GM12801 (cell line): ENCODE measurements around the gene CWC27.

Source experiments
- TF ChIP-seq, protein P1 (sequence below): IDR thresholded peaks from one replicate; pipeline ENCODE4 v1.5.1; 2011; ENCODE audit warnings: control low read depth; ENCODE audit not compliant: insufficient read length; ENCODE audit errors: extremely low read depth

The CWC27 gene

DNA sequence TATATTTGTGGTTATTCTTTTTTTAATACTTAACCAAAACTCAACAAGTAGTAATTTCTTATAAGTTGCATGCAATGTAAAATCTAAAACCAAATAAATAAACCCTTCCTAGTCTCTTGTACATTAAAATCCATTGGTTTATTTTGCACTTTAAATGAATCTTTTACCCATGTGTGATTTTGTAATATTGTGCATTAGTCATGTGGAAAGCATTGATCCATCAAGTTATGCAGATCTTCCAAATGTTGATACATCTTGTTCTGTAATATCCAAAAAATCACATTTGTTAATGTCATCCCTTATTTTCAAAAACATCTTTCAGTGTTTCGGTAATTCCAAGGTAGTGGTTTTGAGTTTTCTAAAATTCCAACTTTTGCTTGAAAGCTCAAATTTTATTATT, 63.3 kb downstream of the CWC27 start:
- TF ChIP-seq, protein P1, sequence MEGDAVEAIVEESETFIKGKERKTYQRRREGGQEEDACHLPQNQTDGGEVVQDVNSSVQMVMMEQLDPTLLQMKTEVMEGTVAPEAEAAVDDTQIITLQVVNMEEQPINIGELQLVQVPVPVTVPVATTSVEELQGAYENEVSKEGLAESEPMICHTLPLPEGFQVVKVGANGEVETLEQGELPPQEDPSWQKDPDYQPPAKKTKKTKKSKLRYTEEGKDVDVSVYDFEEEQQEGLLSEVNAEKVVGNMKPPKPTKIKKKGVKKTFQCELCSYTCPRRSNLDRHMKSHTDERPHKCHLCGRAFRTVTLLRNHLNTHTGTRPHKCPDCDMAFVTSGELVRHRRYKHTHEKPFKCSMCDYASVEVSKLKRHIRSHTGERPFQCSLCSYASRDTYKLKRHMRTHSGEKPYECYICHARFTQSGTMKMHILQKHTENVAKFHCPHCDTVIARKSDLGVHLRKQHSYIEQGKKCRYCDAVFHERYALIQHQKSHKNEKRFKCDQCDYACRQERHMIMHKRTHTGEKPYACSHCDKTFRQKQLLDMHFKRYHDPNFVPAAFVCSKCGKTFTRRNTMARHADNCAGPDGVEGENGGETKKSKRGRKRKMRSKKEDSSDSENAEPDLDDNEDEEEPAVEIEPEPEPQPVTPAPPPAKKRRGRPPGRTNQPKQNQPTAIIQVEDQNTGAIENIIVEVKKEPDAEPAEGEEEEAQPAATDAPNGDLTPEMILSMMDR = no peak

DNA sequence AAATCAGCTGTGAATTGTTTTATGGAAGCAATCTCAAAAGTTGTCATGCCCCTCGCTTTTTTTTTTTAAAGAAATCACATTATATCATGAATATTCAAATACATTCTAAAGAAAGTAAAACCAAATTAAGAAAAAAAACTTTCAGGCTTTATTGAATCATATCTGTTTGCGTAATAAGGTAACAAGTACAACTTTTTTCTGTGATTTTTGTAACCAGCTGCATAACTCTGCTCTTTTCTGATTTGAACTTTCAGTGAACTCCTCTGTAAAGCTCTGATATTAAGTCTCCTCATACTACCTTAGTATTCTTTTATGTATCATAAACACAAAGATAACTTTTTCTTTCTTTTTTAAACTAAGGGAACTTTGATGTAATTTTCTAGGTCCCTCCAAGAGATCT, 65.3 kb downstream of the CWC27 start:
- TF ChIP-seq, protein P1 = no peak

DNA sequence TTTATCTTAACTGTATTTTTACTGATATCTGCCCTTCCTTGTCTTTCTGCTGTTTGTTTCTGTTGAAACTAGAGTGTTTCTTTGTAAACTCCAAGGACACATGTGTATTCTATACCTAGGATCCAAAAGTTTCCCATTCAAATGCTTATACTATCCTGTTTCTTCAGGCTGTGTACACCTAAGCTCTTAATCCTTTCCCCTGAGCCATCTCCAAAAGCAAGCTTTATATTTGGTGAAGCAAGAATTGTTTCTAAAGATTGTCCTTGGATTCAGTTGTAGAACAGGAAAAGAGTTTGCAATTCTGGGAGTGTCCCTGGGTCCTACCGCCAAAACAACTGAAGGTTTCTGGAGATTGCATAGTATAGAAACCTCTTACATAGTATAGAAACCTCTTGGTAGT, 65.9 kb downstream of the CWC27 start:
- TF ChIP-seq, protein P1 = no peak

DNA sequence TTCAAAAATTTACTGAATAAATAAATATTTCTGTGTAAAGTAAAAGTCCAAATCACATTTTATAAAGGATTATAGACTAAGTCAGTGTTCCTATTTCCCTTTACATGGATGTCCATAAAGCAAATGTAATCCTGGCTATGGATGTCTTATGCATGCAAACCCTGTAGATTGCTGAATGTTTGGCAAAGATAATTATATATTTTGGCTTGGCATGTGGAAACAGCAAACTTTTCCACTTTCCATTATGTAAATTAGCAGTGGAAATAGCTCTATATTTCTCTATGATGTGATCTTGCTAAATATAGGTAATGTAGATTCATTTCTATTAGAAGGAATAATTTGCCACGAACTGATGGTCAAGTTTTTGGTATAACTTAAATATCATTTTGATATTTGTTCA, 66.5 kb downstream of the CWC27 start:
- TF ChIP-seq, protein P1 = no peak

DNA sequence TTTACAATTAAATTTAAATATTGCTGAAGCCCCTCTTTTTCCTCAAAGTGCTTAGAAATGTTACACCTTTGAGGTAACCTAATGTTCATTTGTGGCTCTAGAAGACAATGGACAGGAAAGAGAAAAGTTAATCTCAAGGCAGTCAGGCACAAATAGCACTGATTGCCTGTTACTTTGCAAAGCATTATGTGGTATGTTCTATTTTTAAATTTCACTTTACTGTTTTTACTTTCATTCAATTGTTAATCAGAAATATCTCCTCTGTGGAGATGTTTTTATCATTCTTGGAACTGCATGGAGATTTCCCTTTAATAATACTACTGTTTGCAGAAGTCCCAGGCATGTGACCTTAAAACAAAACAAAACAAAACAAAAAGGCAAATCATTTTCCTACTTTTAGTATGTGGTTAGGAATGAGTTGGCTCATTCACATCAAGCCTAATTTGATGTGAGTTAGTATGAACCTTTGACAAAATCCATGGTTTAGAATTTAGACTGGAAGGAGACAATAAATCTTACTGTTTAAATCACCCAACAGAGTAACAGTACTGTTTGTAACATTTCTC, 67.5 kb downstream of the CWC27 start:
- TF ChIP-seq, protein P1 = no peak

DNA sequence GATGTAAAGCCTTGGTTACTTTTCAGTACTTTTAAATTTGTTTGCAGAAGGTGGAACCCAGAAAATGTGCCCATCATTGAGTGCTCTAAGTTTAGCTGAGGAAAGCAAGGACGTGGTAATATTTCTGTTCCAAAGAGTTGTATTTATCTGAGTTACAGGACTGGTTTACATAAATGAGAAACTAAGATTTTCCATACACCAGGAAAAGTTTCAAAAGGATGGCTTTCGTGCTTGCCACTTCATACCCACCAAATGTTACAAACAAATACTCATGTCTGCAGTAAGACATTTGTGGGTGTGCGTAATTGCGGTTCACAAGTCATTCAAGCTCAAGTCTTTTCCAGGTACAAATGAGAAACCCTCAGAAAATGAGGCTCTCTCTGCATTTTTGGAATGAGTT, 68.1 kb downstream of the CWC27 start:
- TF ChIP-seq, protein P1 = no peak

DNA sequence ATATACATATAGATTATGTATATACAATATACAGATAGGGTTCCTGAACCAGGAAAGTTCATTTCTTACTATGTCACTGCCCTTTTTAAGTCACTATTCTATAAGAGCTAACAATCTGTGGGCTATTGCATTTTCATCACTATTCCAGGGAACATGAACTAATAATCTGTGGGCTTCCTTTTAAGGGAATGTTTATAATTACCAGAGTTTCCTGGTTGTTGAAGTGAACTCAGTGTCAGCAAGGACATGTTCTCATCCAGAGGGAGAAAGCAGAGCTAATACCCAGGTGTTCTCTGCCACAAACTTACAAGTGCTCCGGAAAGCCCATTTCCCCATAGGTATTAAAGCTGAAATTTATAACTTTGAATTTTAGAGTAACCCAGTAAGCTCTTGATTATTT, 69.6 kb downstream of the CWC27 start:
- TF ChIP-seq, protein P1 = no peak
